Measurements from ENCODE around the gene PDYN. TPM values are rescaled to one million over a fixed set of nuclear protein-coding genes. Genes with fewer than 3 reads are reported as not detected.

Gene PDYN
- total and polyA plus RNA-seq, 2 donors (not counting 1 experiment from before 2014, with no cell fraction given): not detected

DNA sequence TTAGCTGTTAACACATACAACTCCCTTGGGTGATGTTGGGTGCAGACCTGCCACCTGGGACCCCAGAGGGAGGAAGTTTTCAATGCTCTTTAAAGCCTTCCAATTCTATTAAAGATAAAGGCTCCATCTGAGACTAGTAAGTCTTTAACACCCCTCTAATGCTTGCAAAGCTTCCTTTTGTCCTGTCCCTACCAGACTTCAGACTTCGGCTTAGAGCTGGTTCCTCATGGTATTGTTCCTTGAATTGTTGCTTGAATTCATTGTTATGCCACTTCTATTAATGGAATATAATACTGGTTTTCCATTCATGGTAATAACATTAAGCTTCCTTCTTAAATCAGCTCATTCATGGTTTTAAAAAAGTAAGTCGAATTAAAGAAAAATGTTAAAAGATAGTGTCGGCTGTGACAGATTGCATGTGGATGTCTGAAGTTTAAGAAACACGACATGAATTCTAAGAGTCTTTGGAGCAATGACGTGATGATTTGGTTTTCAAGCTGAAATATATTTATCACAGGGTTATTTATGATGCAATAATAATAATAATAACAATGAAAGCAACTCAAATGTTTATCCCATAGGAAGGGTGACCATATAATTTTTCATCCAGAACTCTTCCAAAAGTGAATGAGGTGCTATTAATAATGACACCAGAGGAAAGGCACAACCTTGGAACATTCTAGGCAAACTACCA, 21.8 kb downstream of the PDYN start:
- DNase-seq (ENCODE audit: low read depth in 2 of 2): no peak
- TF ChIP-seq, protein P1, sequence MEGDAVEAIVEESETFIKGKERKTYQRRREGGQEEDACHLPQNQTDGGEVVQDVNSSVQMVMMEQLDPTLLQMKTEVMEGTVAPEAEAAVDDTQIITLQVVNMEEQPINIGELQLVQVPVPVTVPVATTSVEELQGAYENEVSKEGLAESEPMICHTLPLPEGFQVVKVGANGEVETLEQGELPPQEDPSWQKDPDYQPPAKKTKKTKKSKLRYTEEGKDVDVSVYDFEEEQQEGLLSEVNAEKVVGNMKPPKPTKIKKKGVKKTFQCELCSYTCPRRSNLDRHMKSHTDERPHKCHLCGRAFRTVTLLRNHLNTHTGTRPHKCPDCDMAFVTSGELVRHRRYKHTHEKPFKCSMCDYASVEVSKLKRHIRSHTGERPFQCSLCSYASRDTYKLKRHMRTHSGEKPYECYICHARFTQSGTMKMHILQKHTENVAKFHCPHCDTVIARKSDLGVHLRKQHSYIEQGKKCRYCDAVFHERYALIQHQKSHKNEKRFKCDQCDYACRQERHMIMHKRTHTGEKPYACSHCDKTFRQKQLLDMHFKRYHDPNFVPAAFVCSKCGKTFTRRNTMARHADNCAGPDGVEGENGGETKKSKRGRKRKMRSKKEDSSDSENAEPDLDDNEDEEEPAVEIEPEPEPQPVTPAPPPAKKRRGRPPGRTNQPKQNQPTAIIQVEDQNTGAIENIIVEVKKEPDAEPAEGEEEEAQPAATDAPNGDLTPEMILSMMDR (conservative IDR thresholded peaks at IDR 0.05 in 1 of 2, IDR thresholded peaks at IDR 0.05 in 1 of 2; ENCODE audit: low read depth in 1 of 2, low read length in 2 of 2): no peak
- TF ChIP-seq EZH2 (IDR thresholded peaks at IDR 0.05; ENCODE audit: low read length, missing control alignments): no peak
- no peaks in the 10 kb centered on the region for H4K20me1 ChIP-seq (ENCODE audit: control insufficient read depth, extremely low read depth, insufficient read depth, low read length)

DNA sequence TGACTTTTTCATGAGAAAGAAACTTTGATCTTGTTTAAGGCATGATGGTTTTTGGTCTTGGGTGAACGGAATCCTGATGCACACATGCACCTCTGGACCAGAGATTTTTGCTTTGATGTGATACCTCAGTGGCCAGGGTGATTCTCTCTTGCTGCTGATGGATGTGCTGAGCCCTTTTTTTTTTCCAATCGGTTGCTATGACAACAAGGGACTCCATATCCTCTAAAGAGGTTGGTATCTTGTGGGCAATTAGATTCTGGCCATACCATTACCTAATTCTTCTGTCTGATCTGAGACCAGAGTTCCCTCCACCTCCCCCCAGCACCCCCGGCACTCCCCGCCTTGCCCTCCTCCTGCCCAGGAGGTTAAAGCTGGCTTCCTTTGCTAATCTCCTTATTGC, 24.9 kb downstream of the PDYN start:
- Histone ChIP-seq H3K4me2 (ENCODE audit: extremely low read depth, insufficient read depth, low read length) (no peak overlapping the region), H3K9ac (ENCODE audit: insufficient read depth, low read length) (no peak overlapping the region), H3K9me3 (ENCODE audit: control insufficient read depth, insufficient read depth, low read depth, low read length) (no peaks in the 10 kb centered on the region), H3K27ac (ENCODE audit: insufficient read depth, low read length) (no peak overlapping the region), H3K36me3 (ENCODE audit: control insufficient read depth, insufficient read depth, low read length) (no peaks in the 10 kb centered on the region), H4K20me1 (ENCODE audit: control insufficient read depth, extremely low read depth, insufficient read depth, low read length) (no peaks in the 10 kb centered on the region), H3K79me2 (ENCODE audit: control insufficient read depth, insufficient read depth, low read length) (no peaks in the 10 kb centered on the region), H3K4me1 (ENCODE audit: control insufficient read depth, extremely low read depth, insufficient read depth, low read length) (no peaks in the 10 kb centered on the region), H2AFZ (ENCODE audit: low read length) (no peak overlapping the region), H3K27me3 (ENCODE audit: control insufficient read depth, insufficient read depth, low read length) (peaks cover 25% of the 10 kb centered on the region), H3K4me3 (replicated peaks in 1 of 4; ENCODE audit: control extremely low read depth in 1 of 4, insufficient read depth in 1 of 4, low read depth in 3 of 4, low read length in 4 of 4) (no peak overlapping the region)
- DNase-seq (ENCODE audit: low read depth in 2 of 2): no peak
- TF ChIP-seq, protein P1 (conservative IDR thresholded peaks at IDR 0.05 in 1 of 2, IDR thresholded peaks at IDR 0.05 in 1 of 2; ENCODE audit: low read depth in 1 of 2, low read length in 2 of 2): no peak
- TF ChIP-seq EZH2 (IDR thresholded peaks at IDR 0.05; ENCODE audit: low read length, missing control alignments): no peak

More for the DNA sequence above, 21.8 kb downstream of the PDYN start:
- Histone ChIP-seq H3K4me1 (ENCODE audit: control insufficient read depth, extremely low read depth, insufficient read depth, low read length) (no peaks in the 10 kb centered on the region), H3K9me3 (ENCODE audit: control insufficient read depth, insufficient read depth, low read depth, low read length) (no peaks in the 10 kb centered on the region), H3K4me3 (replicated peaks in 1 of 4; ENCODE audit: control extremely low read depth in 1 of 4, insufficient read depth in 1 of 4, low read depth in 3 of 4, low read length in 4 of 4) (no peak overlapping the region), H3K4me2 (ENCODE audit: extremely low read depth, insufficient read depth, low read length) (no peak overlapping the region), H3K27ac (ENCODE audit: insufficient read depth, low read length) (no peak overlapping the region), H3K79me2 (ENCODE audit: control insufficient read depth, insufficient read depth, low read length) (no peaks in the 10 kb centered on the region), H3K27me3 (ENCODE audit: control insufficient read depth, insufficient read depth, low read length) (peaks cover 23% of the 10 kb centered on the region), H3K9ac (ENCODE audit: insufficient read depth, low read length) (no peak overlapping the region), H3K36me3 (ENCODE audit: control insufficient read depth, insufficient read depth, low read length) (no peaks in the 10 kb centered on the region), H2AFZ (ENCODE audit: low read length) (no peak overlapping the region)

DNA sequence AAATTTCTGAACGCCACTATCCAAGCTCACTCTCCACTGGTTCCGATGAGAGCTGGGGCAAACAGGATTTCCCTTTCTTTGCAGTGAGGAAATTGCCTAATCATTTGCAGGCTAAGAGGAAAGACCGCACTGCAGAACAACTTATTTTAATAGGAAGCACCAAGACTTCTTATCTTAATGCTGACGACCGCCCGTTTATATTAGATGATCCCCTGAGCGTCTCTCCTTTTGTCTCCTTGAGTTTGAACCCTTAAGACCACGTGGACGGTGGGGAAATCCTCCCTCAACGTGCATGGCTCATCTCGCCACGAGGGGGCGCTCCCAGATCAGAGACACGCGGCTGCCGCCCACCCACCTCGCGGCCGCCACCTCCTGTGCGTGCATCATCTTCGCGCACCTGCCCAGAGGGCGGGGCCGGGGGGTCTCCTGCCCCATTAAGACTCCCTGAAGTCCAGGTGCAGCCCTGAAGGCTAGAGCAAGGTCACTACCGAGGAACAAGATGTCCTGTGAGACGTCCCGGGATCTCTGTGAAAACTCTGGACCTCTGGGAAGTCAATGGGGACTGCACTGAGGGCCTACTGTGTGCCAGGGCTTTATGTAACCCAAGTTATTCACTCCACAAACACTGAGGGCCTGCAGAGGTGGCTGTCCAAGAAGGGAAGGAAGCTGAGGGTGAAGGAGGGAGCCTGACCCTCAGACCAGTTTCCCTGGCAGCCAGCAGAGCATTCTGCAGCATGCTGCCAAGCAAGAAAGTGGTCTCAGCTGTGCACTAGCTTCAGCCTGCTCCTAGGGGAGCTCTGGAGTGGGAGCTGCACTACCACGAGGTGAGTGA, 28.1 kb downstream of the PDYN start:
- peak overlapping the region; percentile 36 for H3K4me2 ChIP-seq (ENCODE audit: extremely low read depth, insufficient read depth, low read length)
- no peak for TF ChIP-seq EZH2 (IDR thresholded peaks at IDR 0.05; ENCODE audit: low read length, missing control alignments)
- TF ChIP-seq, protein P1 (conservative IDR thresholded peaks at IDR 0.05 in 1 of 2, IDR thresholded peaks at IDR 0.05 in 1 of 2; ENCODE audit: low read depth in 1 of 2, low read length in 2 of 2): peak; percentile 85 to 86
- H3K36me3 ChIP-seq (ENCODE audit: control insufficient read depth, insufficient read depth, low read length): no peaks in the 10 kb centered on the region
- peak; percentile 48 to 64 for DNase-seq (ENCODE audit: low read depth in 2 of 2)
- no peaks in the 10 kb centered on the region for H3K79me2 ChIP-seq (ENCODE audit: control insufficient read depth, insufficient read depth, low read length)
- no peak overlapping the region for H3K9ac ChIP-seq (ENCODE audit: insufficient read depth, low read length)
- no peaks in the 10 kb centered on the region for H3K9me3 ChIP-seq (ENCODE audit: control insufficient read depth, insufficient read depth, low read depth, low read length)
- no peaks in the 10 kb centered on the region for H4K20me1 ChIP-seq (ENCODE audit: control insufficient read depth, extremely low read depth, insufficient read depth, low read length)
- no peak overlapping the region for H3K27ac ChIP-seq (ENCODE audit: insufficient read depth, low read length)
- H3K4me1 ChIP-seq (ENCODE audit: control insufficient read depth, extremely low read depth, insufficient read depth, low read length): no peaks in the 10 kb centered on the region
- no peak overlapping the region for H2AFZ ChIP-seq (ENCODE audit: low read length)
- H3K4me3 ChIP-seq (replicated peaks in 1 of 4; ENCODE audit: control extremely low read depth in 1 of 4, insufficient read depth in 1 of 4, low read depth in 3 of 4, low read length in 4 of 4): peak overlapping the region in 2 of 4 experiments; percentile 14 to 27
- peaks cover 33% of the 10 kb centered on the region for H3K27me3 ChIP-seq (ENCODE audit: control insufficient read depth, insufficient read depth, low read length)
